ENCODE results near the gene FGD3. TPM values are rescaled to one million over a fixed set of nuclear protein-coding genes. Genes with fewer than 3 reads are reported as not detected.
"Not testable (repeated sequence)": the region's sequence is repeated elsewhere in the genome, so short reads cannot be mapped to it uniquely, and the experiment has no call there.

Gene FGD3
- total RNA-seq, 1 experiment from 2014 or later, result 89.0 TPM

DNA sequence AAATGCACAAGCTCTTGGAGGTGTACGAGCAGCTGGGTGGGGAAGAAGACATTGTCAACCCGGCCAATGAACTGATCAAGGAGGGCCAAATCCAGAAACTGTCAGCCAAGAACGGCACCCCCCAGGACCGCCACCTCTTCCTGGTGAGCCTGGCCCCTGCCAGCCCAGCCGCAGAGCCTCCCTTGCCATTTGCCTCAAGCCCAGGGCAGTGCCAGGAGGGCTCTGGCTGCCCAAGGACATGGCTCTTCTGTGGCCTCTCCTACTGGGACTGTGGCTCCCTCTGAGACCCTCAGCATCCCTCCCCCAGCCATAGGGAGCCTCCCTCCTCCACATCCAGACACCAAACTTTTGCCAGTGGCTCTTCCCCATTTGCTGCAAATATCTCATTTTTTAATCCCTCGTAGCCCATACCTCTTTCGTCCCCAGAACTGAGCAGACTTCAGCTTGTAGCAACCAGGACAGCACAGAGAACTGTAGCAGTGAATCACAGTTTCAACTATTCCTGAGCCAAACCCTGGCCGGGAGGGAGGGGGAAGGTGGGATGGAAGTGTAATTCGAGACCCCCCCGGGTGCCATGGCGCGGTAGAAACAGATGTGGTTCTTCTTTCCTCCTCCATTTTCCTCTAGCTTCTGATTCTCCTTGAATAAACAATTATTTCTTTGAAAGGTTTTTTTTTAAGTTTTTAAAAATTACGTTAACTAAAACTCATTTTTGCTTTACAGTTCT lies 66.7 kb downstream of the FGD3 start:
- Histone ChIP-seq H2AFZ (no peak overlapping the region), H3K27ac (no peak overlapping the region), H3F3A (ENCODE audit: insufficient read depth, low read depth) (no peaks in the 10 kb centered on the region), H3K4me2 (no peak overlapping the region), H4K20me1 (ENCODE audit: insufficient read depth) (no peaks in the 10 kb centered on the region), H3K27me3 (ENCODE audit: insufficient read depth, low read depth) (no peaks in the 10 kb centered on the region), H3K79me2 (ENCODE audit: low read depth) (no peaks in the 10 kb centered on the region), H3K9me2 (ENCODE audit: insufficient read depth) (no peaks in the 10 kb centered on the region), H3K36me3 (ENCODE audit: low read depth) (peaks cover 5% of the 10 kb centered on the region), H3K9me3 (ENCODE audit: insufficient read depth, low read depth) (no peaks in the 10 kb centered on the region), H3K4me3 (no peak overlapping the region), H3K4me1 (replicated peaks; ENCODE audit: insufficient read depth) (no peaks in the 10 kb centered on the region)
- DNase-seq, result no peak
- TF ChIP-seq CTCF (conservative IDR thresholded peaks at IDR 0.05) (no peak), EZH2 (IDR thresholded peaks at IDR 0.05; ENCODE audit: low read depth) (no peak)
- no TSS peak for BruUV-seq (replicated peaks)
- POLR2A ChIA-PET (ENCODE audit: unreplicated experiment), result no interaction called here
- CTCF ChIA-PET, result interaction anchor here (0.6 kb wide), 1 partner anchor 15 kb away, joined by 17 read pairs; no protein-coding TSS in a partner anchor
- intact Hi-C loops (cut with micrococcal nuclease; ENCODE audit: unreplicated experiment), result no loop called here

GRCh38 chr9:93015190-93015589 lies 67.9 kb downstream of the FGD3 start:
- H3K4me3 ChIP-seq; H2AFZ ChIP-seq; H3K9me2 ChIP-seq (ENCODE audit: insufficient read depth); H3F3A ChIP-seq (ENCODE audit: insufficient read depth, low read depth); H3K27ac ChIP-seq; H3K4me1 ChIP-seq (replicated peaks; ENCODE audit: insufficient read depth); H4K20me1 ChIP-seq (ENCODE audit: insufficient read depth); CTCF ChIA-PET; DNase-seq; H3K79me2 ChIP-seq (ENCODE audit: low read depth); intact Hi-C loops (cut with micrococcal nuclease; ENCODE audit: unreplicated experiment); H3K4me2 ChIP-seq; H3K9me3 ChIP-seq (ENCODE audit: insufficient read depth, low read depth); H3K27me3 ChIP-seq (ENCODE audit: insufficient read depth, low read depth); POLR2A ChIA-PET (ENCODE audit: unreplicated experiment); BruUV-seq (replicated peaks): not testable (repeated sequence)
- peaks cover 11% of the 10 kb centered on the region for H3K36me3 ChIP-seq (ENCODE audit: low read depth)

- Histone ChIP-seq H2AFZ (no peak overlapping the region), H3K4me2 (no peak overlapping the region), H4K20me1 (ENCODE audit: insufficient read depth) (no peaks in the 10 kb centered on the region), H3K27me3 (ENCODE audit: insufficient read depth, low read depth) (no peaks in the 10 kb centered on the region), H3K4me3 (no peak overlapping the region), H3F3A (ENCODE audit: insufficient read depth, low read depth) (no peaks in the 10 kb centered on the region), H3K36me3 (ENCODE audit: low read depth) (peaks cover 15% of the 10 kb centered on the region), H3K9me3 (ENCODE audit: insufficient read depth, low read depth) (no peaks in the 10 kb centered on the region), H3K9me2 (ENCODE audit: insufficient read depth) (no peaks in the 10 kb centered on the region), H3K4me1 (replicated peaks; ENCODE audit: insufficient read depth) (no peaks in the 10 kb centered on the region), H3K79me2 (ENCODE audit: low read depth) (no peaks in the 10 kb centered on the region), H3K27ac (no peak overlapping the region)
- no peak for DNase-seq
- no peak for TF ChIP-seq CTCF (conservative IDR thresholded peaks at IDR 0.05)
- no peak for TF ChIP-seq EZH2 (IDR thresholded peaks at IDR 0.05; ENCODE audit: low read depth)
- ChIA-PET POLR2A (ENCODE audit: unreplicated experiment) (no interaction called here), CTCF (no interaction called here)
- intact Hi-C loops (cut with micrococcal nuclease; ENCODE audit: unreplicated experiment), result no loop called here
- no TSS peak for BruUV-seq (replicated peaks)
Measured at GRCh38 chr9:93017621-93018020, 70.3 kb downstream of the FGD3 start.

DNA sequence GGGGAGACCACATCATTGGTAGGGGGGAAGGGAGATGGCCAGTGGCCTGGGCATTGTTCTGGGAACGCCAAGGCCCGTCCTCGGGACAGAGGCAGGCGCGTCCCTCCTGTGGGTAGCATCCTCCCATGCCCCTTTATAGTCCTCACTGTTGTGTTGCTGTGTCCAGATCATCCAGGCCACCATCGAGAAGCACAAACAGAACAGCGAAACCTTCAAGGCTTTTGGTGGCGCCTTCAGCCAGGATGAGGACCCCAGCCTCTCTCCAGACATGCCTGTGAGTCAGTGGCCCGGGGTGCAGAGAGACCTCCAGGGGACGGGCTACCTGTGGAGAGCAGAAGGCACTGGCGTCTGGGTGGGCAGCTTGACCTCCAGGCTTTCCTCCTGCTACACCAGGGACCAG lies 72.8 kb downstream of the FGD3 start:
- BruUV-seq (replicated peaks), result no TSS peak
- Histone ChIP-seq H3K27ac (no peak overlapping the region), H3K79me2 (ENCODE audit: low read depth) (no peaks in the 10 kb centered on the region), H3F3A (ENCODE audit: insufficient read depth, low read depth) (no peaks in the 10 kb centered on the region), H3K9me2 (ENCODE audit: insufficient read depth) (no peaks in the 10 kb centered on the region), H3K4me2 (no peak overlapping the region), H3K4me1 (replicated peaks; ENCODE audit: insufficient read depth) (no peaks in the 10 kb centered on the region), H3K36me3 (ENCODE audit: low read depth) (peaks cover 10% of the 10 kb centered on the region), H3K27me3 (ENCODE audit: insufficient read depth, low read depth) (no peaks in the 10 kb centered on the region), H2AFZ (no peak overlapping the region), H3K4me3 (no peak overlapping the region), H3K9me3 (ENCODE audit: insufficient read depth, low read depth) (no peaks in the 10 kb centered on the region), H4K20me1 (ENCODE audit: insufficient read depth) (no peaks in the 10 kb centered on the region)
- POLR2A ChIA-PET (ENCODE audit: unreplicated experiment), result no interaction called here
- intact Hi-C loops (cut with micrococcal nuclease; ENCODE audit: unreplicated experiment), result no loop called here
- DNase-seq, result no peak
- no peak for TF ChIP-seq EZH2 (IDR thresholded peaks at IDR 0.05; ENCODE audit: low read depth)
- TF ChIP-seq CTCF (conservative IDR thresholded peaks at IDR 0.05), result no peak
- CTCF ChIA-PET, result no interaction called here
